RWPE2 (cell line): ENCODE results near the gene CELA1.
"Not testable (repeated sequence)": the region's sequence is repeated elsewhere in the genome, so short reads cannot be mapped to it uniquely, and the experiment has no call there.

Experiments used
- ATAC-seq: fragments of 200-7000 bp; cut with Tn5 transposase; 3 replicates; pipeline ENCODE4 v1.9.1; 2021; ENCODE audit warnings: low read depth
- DNase-seq: peaks from one replicate; pipeline ENCODE4 v3.0.0-alpha.2; 2020; ENCODE audit warnings: low spot score
- H3K27ac ChIP-seq: fragments of 450-650 bp; 2 replicates; pipeline ENCODE4 v1.5.1; 2017; ENCODE audit warnings: mild to moderate bottlenecking; ENCODE audit not compliant: poor library complexity, severe bottlenecking
- H3K27me3 ChIP-seq: fragments of 250-450 bp; sonication (Bioruptor Pico); 2 replicates; pipeline ENCODE4 v1.5.1; 2021; ENCODE audit warnings: mild to moderate bottlenecking, moderate library complexity; ENCODE audit not compliant: insufficient read depth, poor library complexity, severe bottlenecking
- H3K36me3 ChIP-seq: fragments of 250-450 bp; sonication (Bioruptor Pico); 2 replicates; pipeline ENCODE4 v1.5.1; 2020; ENCODE audit warnings: low read depth, mild to moderate bottlenecking, moderate library complexity
- H3K4me1 ChIP-seq: fragments of 250-450 bp; sonication (Bioruptor Pico); 2 replicates; pipeline ENCODE4 v1.5.1; 2021; ENCODE audit warnings: mild to moderate bottlenecking, moderate library complexity; ENCODE audit not compliant: insufficient read depth, poor library complexity, severe bottlenecking
- H3K4me3 ChIP-seq: fragments of 250-450 bp; sonication (Bioruptor Pico); 2 replicates; pipeline ENCODE4 v1.5.1; 2021; ENCODE audit warnings: mild to moderate bottlenecking, moderate library complexity; ENCODE audit not compliant: severe bottlenecking
- H3K9me3 ChIP-seq: fragments of 250-450 bp; sonication (Bioruptor Pico); 2 replicates; pipeline ENCODE4 v1.5.1; 2021; ENCODE audit warnings: mild to moderate bottlenecking, moderate library complexity; ENCODE audit not compliant: severe bottlenecking
- TF ChIP-seq, protein P1 (sequence below): fragments of 450-650 bp; IDR thresholded peaks from one replicate; pipeline ENCODE4 v1.5.1; 2017; ENCODE audit warnings: mild to moderate bottlenecking, moderate library complexity; ENCODE audit not compliant: poor library complexity, severe bottlenecking

Gene CELA1

DNA sequence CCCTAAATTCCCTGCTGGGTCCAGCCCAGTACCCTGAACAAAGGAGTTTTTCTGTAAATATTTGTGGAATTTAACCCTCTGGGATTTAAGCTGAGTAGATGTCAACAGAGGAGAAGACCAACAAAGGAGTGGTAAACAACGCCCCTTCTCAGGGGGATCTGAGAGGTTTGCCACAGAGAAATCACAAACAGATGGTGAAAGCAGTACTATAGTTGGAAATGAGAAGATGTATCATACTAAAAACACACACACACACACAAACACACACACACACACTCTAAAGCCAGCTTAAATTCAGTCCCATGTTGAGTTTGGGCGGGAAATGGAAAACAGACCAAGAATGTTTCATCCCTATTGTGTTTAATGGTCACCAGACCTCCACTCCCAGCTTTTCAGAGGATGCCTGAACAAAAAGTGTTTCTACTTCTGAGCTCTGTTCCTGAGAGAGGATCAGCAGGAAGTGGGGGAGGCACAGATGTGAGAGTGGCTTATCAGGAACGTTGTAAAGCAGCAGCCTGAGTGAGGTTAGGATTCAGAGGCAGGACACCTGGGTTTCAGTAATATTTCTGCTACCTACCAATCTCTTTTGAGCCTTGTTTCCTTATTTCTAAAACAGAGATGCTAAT lies 25.7 kb downstream of the CELA1 start:
- Histone ChIP-seq H3K9me3 (no peaks in the 10 kb centered on the region), H3K36me3 (no peaks in the 10 kb centered on the region), H3K27ac (no peak overlapping the region), H3K4me3 (no peak overlapping the region), H3K4me1 (no peaks in the 10 kb centered on the region), H3K27me3 (no peaks in the 10 kb centered on the region)
- no peak for DNase-seq
- TF ChIP-seq, protein P1, sequence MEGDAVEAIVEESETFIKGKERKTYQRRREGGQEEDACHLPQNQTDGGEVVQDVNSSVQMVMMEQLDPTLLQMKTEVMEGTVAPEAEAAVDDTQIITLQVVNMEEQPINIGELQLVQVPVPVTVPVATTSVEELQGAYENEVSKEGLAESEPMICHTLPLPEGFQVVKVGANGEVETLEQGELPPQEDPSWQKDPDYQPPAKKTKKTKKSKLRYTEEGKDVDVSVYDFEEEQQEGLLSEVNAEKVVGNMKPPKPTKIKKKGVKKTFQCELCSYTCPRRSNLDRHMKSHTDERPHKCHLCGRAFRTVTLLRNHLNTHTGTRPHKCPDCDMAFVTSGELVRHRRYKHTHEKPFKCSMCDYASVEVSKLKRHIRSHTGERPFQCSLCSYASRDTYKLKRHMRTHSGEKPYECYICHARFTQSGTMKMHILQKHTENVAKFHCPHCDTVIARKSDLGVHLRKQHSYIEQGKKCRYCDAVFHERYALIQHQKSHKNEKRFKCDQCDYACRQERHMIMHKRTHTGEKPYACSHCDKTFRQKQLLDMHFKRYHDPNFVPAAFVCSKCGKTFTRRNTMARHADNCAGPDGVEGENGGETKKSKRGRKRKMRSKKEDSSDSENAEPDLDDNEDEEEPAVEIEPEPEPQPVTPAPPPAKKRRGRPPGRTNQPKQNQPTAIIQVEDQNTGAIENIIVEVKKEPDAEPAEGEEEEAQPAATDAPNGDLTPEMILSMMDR: no peak
- ATAC-seq: no peak

GRCh38 chr12:51320311-51320694 lies 26.2 kb downstream of the CELA1 start:
- DNase-seq: no peak
- H3K4me3 ChIP-seq: no peak overlapping the region
- TF ChIP-seq, protein P1: no peak

DNA sequence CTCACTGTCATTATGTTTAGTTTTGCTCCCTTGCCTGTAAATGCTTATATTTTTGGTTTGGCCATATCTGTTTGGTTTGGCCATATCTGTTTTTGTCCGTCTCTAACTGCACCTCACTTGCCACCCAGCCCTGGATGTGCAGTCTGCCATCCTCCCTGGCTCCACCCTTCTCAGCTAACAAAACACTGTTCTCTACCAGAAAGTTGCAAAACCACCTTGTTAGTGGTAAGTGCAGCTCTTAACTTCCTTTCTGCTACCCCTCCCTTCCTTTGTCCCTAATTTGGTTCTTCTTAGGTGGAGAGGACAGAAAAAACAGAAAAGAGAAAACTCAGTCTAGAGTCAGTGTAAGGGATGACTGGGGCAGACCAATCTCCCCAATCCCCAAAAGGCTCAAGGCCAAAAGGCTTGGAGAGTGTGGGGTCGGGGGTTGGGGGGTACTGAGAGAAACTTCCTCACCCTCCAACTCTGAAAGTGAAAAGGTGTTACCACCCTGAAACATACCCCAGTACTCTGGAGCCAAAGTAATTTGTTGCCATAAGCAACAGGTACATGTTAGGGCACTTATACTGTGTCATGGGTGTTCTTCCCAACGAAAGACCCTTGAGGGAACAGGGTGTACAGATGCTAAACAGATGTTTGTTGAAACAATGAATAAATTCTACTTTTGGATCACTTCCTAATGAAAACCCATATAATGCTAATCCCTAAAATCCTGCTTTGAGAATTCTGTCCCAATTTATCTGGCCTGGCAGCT lies 27.5 kb downstream of the CELA1 start:
- Histone ChIP-seq H3K4me1 (no peaks in the 10 kb centered on the region), H3K9me3 (no peaks in the 10 kb centered on the region), H3K27ac (no peak overlapping the region), H3K36me3 (no peaks in the 10 kb centered on the region), H3K27me3 (no peaks in the 10 kb centered on the region), H3K4me3 (no peak overlapping the region)
- ATAC-seq (peak; percentile 36; the same call in 1 of the 3 replicates), DNase-seq (no peak)
- TF ChIP-seq, protein P1: no peak

More at GRCh38 chr12:51320311-51320694, 26.2 kb downstream of the CELA1 start:
- Histone ChIP-seq H3K9me3 (no peaks in the 10 kb centered on the region), H3K36me3 (no peaks in the 10 kb centered on the region), H3K27ac (no peak overlapping the region), H3K4me1 (no peaks in the 10 kb centered on the region), H3K27me3 (no peaks in the 10 kb centered on the region)
- no peak for ATAC-seq

DNA sequence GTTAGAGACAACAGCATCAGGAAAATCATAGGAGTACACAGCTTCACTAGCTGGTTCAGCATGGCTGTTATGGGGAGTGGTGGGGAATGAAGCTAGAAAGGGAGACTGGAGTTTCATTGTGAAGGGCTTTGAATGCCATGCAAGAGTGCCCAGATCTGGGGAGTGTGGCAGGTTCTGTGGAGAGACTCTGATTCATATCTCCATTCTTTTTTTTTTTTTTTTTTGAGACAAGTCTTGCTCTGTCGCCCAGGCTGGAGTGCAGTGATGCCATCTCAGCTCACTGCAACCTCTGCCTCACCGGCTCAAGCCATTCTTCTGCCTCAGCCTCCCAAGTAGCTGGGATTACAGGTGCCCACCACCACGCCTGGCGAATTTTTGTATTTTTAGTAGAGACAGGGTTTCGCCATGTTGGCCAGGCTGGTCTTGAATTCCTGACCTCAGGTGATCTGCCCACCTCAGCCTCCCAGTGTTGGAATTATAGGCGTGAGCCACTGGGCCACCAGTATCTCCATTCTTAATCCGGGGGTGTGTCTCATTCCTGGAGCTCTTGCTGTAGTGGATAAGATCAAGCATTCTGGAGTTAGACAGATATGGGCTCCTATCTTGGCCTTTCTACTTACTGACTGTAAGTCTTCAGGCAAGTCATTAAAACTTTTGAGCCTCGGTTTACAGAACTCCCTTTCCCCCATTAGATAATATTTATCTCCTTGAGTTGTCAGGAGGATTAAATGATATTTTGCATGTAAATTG lies 28.2 kb downstream of the CELA1 start:
- H3K4me1 ChIP-seq, DNase-seq, H3K9me3 ChIP-seq, ATAC-seq, H3K4me3 ChIP-seq, H3K27ac ChIP-seq, H3K27me3 ChIP-seq, H3K36me3 ChIP-seq: not testable (repeated sequence)

DNA sequence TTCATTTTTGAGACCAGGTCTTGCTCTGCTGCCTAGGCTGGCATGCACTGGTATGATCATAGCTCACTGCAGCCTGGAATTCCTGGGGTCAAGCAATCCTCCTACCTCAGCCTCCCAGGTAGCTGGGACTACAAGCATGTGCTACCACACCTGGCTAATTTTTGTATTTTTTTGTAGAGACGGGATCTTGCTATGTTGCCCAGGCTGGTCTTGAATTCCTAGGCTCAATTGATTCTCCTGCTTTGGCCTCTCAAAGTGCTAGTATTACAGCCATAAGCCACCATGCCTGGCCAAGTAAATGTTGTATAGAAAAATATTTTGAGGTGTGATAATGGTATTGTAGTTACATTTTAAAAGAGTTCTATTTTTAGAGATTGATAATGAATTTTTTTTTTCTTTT lies 35.1 kb downstream of the CELA1 start:
- no peaks in the 10 kb centered on the region for H3K27me3 ChIP-seq
- no peak for DNase-seq
- TF ChIP-seq, protein P1: no peak
- no peaks in the 10 kb centered on the region for H3K36me3 ChIP-seq
- peaks cover 15% of the 10 kb centered on the region for H3K4me1 ChIP-seq
- H3K4me3 ChIP-seq: no peak overlapping the region
- H3K9me3 ChIP-seq: no peaks in the 10 kb centered on the region
- H3K27ac ChIP-seq: no peak overlapping the region
- ATAC-seq: no peak
